ENCODE data around the gene FOXP1. TPM values are rescaled to one million over a fixed set of nuclear protein-coding genes. Genes with fewer than 3 reads are reported as not detected.

The FOXP1 gene
- total RNA-seq, 2 experiments from 2014 or later, result 493 to 508 TPM

GRCh38 chr3:71541313-71541712 is 42.2 kb downstream of the FOXP1 start:
- POLR2A ChIA-PET, result no interaction called here
- no peak overlapping the region for H3K4me3 ChIP-seq (ENCODE audit: low read length)
- no peaks in the 10 kb centered on the region for H3K27me3 Mint-ChIP-seq
- CTCF ChIA-PET, result no interaction called here
- ATAC-seq (ENCODE audit: poor library complexity) (no peak), DNase-seq (no peak)
- H3K4me1 ChIP-seq (ENCODE audit: insufficient read depth, low read length), result no peaks in the 10 kb centered on the region
- H3K36me3 ChIP-seq (ENCODE audit: insufficient read depth, low read length), result no peaks in the 10 kb centered on the region
- H3K4me3 Mint-ChIP-seq, result no peak overlapping the region
- H3K9me3 ChIP-seq (ENCODE audit: control insufficient read depth in 1 of 2, insufficient read depth in 1 of 2, low read length in 2 of 2), result no peaks in the 10 kb centered on the region
- no peaks in the 10 kb centered on the region for H3K9me3 Mint-ChIP-seq
- peaks cover 11% of the 10 kb centered on the region for H3K4me1 Mint-ChIP-seq (ENCODE audit: low read depth)
- intact Hi-C loops (cut with DNase I, micrococcal nuclease), result no loop called here
- no peak for TF ChIP-seq CTCF (IDR thresholded peaks at IDR 0.05)
- no peak overlapping the region for H3K27ac Mint-ChIP-seq
- no peak overlapping the region for H3K27ac ChIP-seq (ENCODE audit: low read depth in 1 of 2, low read length in 2 of 2)
- no peaks in the 10 kb centered on the region for H3K27me3 ChIP-seq (ENCODE audit: control insufficient read depth in 1 of 2, insufficient read depth in 2 of 2, low read length in 2 of 2)
- no peaks in the 10 kb centered on the region for H3K36me3 Mint-ChIP-seq (ENCODE audit: low read depth)

GRCh38 chr3:71537211-71537611 is 46.3 kb downstream of the FOXP1 start:
- Mint-ChIP-seq H3K27me3 (no peaks in the 10 kb centered on the region), H3K36me3 (ENCODE audit: low read depth) (no peaks in the 10 kb centered on the region), H3K4me1 (ENCODE audit: low read depth) (peaks cover 3% of the 10 kb centered on the region), H3K4me3 (no peak overlapping the region), H3K9me3 (no peaks in the 10 kb centered on the region), H3K27ac (no peak overlapping the region)
- intact Hi-C loops (cut with DNase I, micrococcal nuclease), result no loop called here
- no peaks in the 10 kb centered on the region for H3K36me3 ChIP-seq (ENCODE audit: insufficient read depth, low read length)
- POLR2A ChIA-PET, result no interaction called here
- H3K27me3 ChIP-seq (ENCODE audit: control insufficient read depth in 1 of 2, insufficient read depth in 2 of 2, low read length in 2 of 2), result no peaks in the 10 kb centered on the region
- DNase-seq (no peak), ATAC-seq (ENCODE audit: poor library complexity) (no peak)
- H3K9me3 ChIP-seq (ENCODE audit: control insufficient read depth in 1 of 2, insufficient read depth in 1 of 2, low read length in 2 of 2), result no peaks in the 10 kb centered on the region
- H3K4me1 ChIP-seq (ENCODE audit: insufficient read depth, low read length), result no peaks in the 10 kb centered on the region
- H3K4me3 ChIP-seq (ENCODE audit: low read length), result no peak overlapping the region
- no peak overlapping the region for H3K27ac ChIP-seq (ENCODE audit: low read depth in 1 of 2, low read length in 2 of 2)
- CTCF ChIA-PET, result no interaction called here
- no peak for TF ChIP-seq CTCF (IDR thresholded peaks at IDR 0.05)

GRCh38 chr3:71536376-71536965 is 47.1 kb downstream of the FOXP1 start:
- Mint-ChIP-seq H3K4me1 (ENCODE audit: low read depth) (no peaks in the 10 kb centered on the region), H3K9me3 (no peaks in the 10 kb centered on the region), H3K27ac (no peak overlapping the region), H3K4me3 (no peak overlapping the region), H3K27me3 (no peaks in the 10 kb centered on the region), H3K36me3 (ENCODE audit: low read depth) (no peaks in the 10 kb centered on the region)
- POLR2A ChIA-PET, result interaction anchor here (0.6 kb wide), 1 partner anchor 291 kb away, joined by 3 read pairs; no protein-coding TSS in a partner anchor
- DNase-seq (no peak), ATAC-seq (ENCODE audit: poor library complexity) (no peak)
- Histone ChIP-seq H3K27me3 (ENCODE audit: control insufficient read depth in 1 of 2, insufficient read depth in 2 of 2, low read length in 2 of 2) (no peaks in the 10 kb centered on the region), H3K9me3 (ENCODE audit: control insufficient read depth in 1 of 2, insufficient read depth in 1 of 2, low read length in 2 of 2) (no peaks in the 10 kb centered on the region), H3K27ac (ENCODE audit: low read depth in 1 of 2, low read length in 2 of 2) (no peak overlapping the region), H3K4me3 (ENCODE audit: low read length) (no peak overlapping the region), H3K36me3 (ENCODE audit: insufficient read depth, low read length) (no peaks in the 10 kb centered on the region), H3K4me1 (ENCODE audit: insufficient read depth, low read length) (no peaks in the 10 kb centered on the region)
- intact Hi-C loops (cut with DNase I, micrococcal nuclease), result no loop called here
- TF ChIP-seq CTCF (IDR thresholded peaks at IDR 0.05), result no peak
- CTCF ChIA-PET, result no interaction called here
